GM19099 (cell line): ENCODE measurements around the gene MPHOSPH8.

Experiments used
- POLR2A ChIP-seq: IDR thresholded peaks from 3 replicates; pipeline ENCODE4 v1.6.1; 2011; ENCODE audit warnings: low read depth; ENCODE audit not compliant: insufficient read length; ENCODE audit errors: extremely low read depth

MPHOSPH8 gene

GRCh38 chr13:19606152-19606551 is 27.3 kb upstream of the MPHOSPH8 start:
- TF ChIP-seq POLR2A, result no peak

GRCh38 chr13:19606737-19607136 is 26.7 kb upstream of the MPHOSPH8 start:
- TF ChIP-seq POLR2A, result no peak

DNA sequence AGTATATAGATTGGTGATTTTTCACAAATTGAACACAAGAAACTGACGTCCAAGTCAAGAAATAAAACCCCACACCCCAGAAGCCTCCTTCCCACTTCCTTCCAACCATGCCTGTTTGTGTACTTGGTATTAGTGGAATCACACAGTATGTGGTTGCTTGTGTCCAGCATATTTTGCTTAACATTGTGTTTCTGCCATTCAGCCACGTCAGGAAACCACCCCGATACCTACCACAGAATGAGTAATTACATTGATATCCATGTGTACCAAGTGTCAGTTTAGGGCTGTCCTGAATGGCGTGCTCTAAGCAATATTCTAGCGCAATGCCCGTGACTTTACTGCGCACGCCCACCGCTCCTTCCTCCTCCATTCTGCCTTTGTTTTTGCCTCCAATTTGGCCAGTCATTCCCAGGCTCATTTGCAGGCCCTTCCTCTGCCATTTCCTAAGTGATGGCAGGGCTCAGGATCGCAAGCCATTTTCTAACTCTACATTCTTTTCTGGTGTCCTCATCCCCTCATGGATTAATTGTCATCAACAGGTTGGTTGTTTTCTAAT is 25.9 kb upstream of the MPHOSPH8 start:
- TF ChIP-seq POLR2A, result no peak

DNA sequence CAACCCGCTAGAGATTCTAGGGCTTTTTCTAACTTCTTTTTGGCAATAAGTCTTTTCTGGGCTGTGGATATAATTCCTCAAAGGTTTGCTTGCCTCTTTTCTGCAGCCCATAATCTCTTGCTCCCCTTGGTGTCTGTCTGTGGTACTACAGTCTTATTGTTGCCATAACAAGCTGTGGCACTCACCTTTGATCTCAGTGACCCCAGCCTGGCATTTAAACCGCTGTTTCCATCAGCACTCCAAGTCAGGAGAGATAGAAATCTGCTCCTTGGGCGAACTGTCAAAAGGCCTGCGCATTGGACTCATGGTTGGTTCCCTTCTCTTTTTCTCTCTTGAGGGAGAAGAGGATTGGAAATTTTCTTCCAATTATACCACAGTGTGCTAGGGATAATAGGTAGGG is 14.5 kb upstream of the MPHOSPH8 start:
- TF ChIP-seq POLR2A, result no peak

- TF ChIP-seq POLR2A, result no peak
These were observed 11.3 kb upstream of the MPHOSPH8 start for GRCh38 chr13:19622193-19622592.

DNA sequence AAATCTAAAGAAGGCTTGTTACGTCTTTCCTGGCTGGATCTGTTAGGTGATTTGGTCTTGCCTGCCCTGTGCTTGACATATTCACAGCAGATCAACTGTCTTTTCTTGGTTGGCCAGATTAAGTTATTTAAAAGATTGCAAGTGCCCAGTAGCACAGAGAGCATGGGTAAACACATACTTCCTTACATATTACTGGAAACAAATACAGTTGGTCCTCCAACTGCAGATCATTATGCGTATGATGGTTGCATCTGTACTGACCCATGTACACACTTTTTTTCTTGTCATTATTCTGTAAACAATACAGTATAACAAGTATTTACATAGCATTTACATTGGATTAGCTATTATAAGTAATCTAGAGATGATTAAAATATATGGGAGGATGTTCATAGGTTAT is 9.2 kb upstream of the MPHOSPH8 start:
- no peak for TF ChIP-seq POLR2A

GRCh38 chr13:19632915-19633478 is 462 bp upstream of the MPHOSPH8 start:
- peak; percentile 75 for TF ChIP-seq POLR2A

DNA sequence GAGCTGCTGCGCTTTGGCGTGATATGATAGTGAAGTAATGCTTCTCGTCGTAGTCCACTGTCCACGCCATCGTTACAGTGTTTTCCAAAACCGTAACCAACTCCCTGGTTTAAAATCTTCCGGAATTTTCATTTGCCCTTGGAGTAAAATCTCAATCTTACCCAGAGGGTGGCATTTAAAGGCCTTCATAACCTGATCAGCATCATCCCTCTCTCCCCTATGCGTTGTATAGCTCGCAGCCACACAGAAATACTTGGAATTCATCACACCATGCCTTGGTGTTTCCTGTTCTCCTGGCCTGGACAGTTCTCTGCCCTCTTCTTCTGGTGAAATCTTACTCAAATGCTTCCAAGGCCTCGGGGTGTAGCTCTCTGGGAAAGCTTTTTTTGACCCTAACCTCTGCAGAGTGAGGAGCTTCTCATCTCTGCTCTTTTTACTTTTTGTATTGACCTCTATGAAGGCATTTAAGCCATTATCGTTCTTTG is 839 bp downstream of the MPHOSPH8 start:
- no peak for TF ChIP-seq POLR2A

DNA sequence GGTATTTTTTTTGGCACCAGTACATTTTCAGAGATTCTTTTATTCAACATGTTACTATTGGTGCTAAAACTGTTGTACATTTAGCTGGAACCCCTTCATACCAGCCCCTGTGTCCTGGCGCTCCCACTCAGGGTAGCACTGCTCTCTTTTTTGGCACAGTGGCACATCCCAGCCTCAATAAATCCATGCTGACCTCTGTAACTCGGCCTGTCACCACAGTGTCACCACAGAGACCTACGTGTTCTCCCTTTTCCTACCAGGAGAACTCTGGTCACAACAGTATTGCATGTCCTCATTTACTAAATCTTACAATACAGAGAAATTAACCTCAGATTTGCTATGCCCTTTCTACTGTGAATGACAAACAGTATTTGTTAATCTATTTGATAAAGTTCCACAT is 10.2 kb downstream of the MPHOSPH8 start:
- TF ChIP-seq POLR2A, result no peak

DNA sequence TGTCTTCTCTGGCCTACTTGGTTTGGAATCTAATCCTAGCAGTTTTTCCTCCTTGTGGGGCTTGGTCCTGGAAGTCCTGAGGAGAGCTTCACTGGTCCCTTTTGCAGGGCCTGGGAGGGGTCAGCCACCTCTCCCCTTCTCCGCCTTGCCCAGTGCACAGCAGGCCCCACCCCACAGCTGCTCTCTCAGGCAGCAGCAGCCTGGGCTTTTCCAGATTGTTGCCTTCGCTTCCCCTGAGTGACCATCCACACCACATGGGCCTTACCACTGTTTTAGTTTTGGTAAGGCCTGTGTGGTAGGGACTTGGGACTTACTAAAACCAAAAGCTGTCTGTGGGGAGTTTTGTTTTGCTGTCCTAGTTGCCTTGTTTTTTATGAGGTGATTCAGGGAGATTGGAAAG is 11.5 kb downstream of the MPHOSPH8 start:
- no peak for TF ChIP-seq POLR2A

GRCh38 chr13:19646063-19646462 is 12.6 kb downstream of the MPHOSPH8 start:
- TF ChIP-seq POLR2A, result no peak

DNA sequence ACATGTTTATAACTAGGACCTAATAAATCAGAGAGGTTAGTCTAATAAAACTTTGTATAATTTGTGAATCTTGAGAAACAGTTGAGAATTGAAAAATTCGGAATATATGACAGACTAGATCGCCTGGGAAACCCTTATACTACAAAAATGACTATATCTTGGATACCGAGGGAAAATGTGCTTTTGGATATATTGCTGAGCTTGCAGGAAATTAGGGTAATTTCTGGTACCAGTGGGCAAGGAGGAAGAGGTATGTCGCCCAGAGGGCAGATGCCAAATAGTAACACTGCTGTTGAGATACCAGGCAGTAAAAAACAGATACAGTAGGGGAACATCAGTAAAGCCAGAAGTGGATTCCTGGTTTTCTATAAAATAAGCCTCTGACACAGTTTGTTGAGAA is 17.3 kb downstream of the MPHOSPH8 start:
- TF ChIP-seq POLR2A, result no peak

- no peak for TF ChIP-seq POLR2A
These were observed 24.6 kb downstream of the MPHOSPH8 start for GRCh38 chr13:19657872-19658591.

DNA sequence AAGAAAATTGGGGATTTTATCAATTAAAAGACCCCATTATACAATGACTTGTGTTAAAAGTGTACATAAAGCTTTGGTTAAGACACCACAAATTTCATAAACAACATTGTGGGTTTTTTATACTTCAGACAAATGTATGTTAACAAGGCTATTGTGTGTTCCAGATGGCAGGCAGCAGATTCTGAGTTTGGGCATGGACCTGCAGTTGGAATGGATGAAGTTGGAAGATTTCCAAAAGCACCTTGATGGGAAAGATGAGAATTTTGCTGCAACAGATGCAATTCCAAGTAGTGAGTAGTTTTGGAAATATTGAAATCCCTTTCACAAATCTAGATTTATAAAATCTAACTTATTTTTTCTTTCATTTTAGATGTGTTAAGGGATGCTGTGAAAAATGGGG is 25.4 kb downstream of the MPHOSPH8 start:
- TF ChIP-seq POLR2A, result no peak

DNA sequence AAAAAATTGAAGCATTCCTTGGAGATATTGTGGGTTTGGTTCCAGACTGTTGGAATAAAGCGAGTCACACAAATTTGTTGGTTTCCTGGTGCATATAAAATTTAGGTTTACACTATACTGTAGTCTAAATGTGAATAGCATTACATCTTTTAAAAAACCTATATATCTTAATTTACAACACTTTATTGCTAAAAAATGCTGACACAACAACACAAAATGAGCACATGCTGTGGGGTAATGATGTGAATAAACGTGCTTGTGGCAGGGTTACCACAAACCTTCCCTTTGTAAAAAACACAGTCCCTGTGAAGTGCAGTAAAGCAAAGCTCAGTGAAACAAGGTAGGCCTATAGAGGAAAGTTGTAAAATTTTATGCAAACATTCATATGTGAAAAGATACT is 27.7 kb downstream of the MPHOSPH8 start:
- TF ChIP-seq POLR2A, result no peak

DNA sequence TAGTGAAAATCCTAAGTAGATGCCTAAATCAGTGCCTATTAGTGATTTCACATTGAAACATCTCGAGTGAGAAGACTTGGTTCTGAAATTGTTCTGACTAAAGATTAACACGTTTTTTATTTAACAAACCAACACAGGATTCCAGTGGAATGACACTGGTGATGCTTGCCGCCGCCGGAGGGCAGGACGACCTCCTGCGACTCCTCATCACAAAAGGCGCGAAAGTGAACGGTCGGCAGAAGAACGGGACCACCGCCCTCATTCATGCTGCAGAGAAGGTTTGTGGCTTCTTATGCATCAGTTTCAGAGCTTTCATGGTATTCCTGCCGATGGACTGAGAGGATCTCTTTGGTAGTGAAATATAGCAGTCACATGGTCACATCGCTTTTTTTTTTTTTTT is 28.1 kb downstream of the MPHOSPH8 start:
- no peak for TF ChIP-seq POLR2A
